GM23338 (cell line): ENCODE results near the gene MKLN1.
"Not testable (repeated sequence)": the region's sequence is repeated elsewhere in the genome, so short reads cannot be mapped to it uniquely, and the experiment has no call there.

Source experiments
- CREB1 ChIP-seq: fragments of 250-450 bp; sonication (Bioruptor Pico); IDR thresholded peaks from 2 replicates; pipeline ENCODE4 v1.5.0; 2020; ENCODE audit warnings: low read depth, mild to moderate bottlenecking, moderate library complexity
- CTCF ChIP-seq, 2 experiments: fragments of 200-600 bp in 1 of 2; sonication (generic) in 1 of 2; conservative IDR thresholded peaks; 2 replicates each; pipeline versions ENCODE4 v1.5.1 to v1.6.1; 2016 to 2017; ENCODE audit warnings: antibody characterized with exemption in 2 of 2, low read depth in 2 of 2, mild to moderate bottlenecking in 2 of 2, moderate library complexity in 1 of 2
- EZH2 ChIP-seq: fragments of 200-600 bp; sonication (generic); IDR thresholded peaks from one replicate; pipeline ENCODE4 v1.8.0; 2017; ENCODE audit warnings: antibody characterized with exemption, mild to moderate bottlenecking, low read depth; ENCODE audit not compliant: unreplicated experiment
- JUNB ChIP-seq: IDR thresholded peaks from one replicate; pipeline ENCODE4 v1.6.1; 2016; ENCODE audit warnings: antibody characterized with exemption; ENCODE audit not compliant: unreplicated experiment
- NANOG ChIP-seq: IDR thresholded peaks from 2 replicates; pipeline ENCODE4 v1.6.1; 2016; ENCODE audit warnings: antibody characterized with exemption, borderline replicate concordance
- POLR2AphosphoS5 ChIP-seq: IDR thresholded peaks from 2 replicates; pipeline ENCODE4 v1.6.1; 2016; ENCODE audit warnings: antibody characterized with exemption, low read depth
- ZNF114 ChIP-seq: fragments of 250-450 bp; sonication (Bioruptor Pico); IDR thresholded peaks from 2 replicates; pipeline ENCODE4 v1.5.0; 2020; ENCODE audit warnings: mild to moderate bottlenecking, moderate library complexity
- ZNF331 ChIP-seq: fragments of 250-450 bp; sonication (Bioruptor Pico); IDR thresholded peaks from 2 replicates; pipeline ENCODE4 v1.5.0; 2020; ENCODE audit warnings: low read depth, mild to moderate bottlenecking, moderate library complexity
- ZNF462 ChIP-seq: fragments of 250-450 bp; sonication (Bioruptor Pico); IDR thresholded peaks from 2 replicates; pipeline ENCODE4 v1.5.0; 2020; ENCODE audit warnings: mild to moderate bottlenecking, moderate library complexity
- TF ChIP-seq, protein P1 (sequence below): IDR thresholded peaks from one replicate; pipeline ENCODE4 v1.6.1; 2018; ENCODE audit warnings: antibody characterized with exemption; ENCODE audit not compliant: unreplicated experiment

DNA sequence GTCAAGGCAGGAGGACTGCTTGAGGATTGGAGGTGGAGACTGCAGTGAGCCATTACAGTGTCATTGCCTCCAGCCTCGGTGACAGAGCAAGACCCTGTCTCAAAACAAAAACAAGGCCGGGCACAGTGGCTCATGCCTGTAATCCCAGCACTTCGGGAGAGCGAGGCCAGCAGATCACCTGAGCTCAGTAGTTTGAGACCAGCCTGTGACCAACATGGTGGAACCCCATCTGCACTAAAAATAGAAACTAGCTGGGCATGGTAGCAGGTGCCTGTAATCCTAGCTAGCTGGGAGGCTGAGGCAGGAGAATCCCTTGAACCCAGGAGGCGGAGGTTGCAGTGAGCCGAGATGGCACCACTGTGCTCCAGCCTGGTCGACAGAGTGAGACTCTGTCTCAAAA lies 103.2 kb downstream of the MKLN1 start:
- TF ChIP-seq CTCF (conservative IDR thresholded peaks at IDR 0.05; ENCODE audit: low read depth in 2 of 2); ZNF331; EZH2; POLR2AphosphoS5; CREB1 (CRISPR knock-in tag); NANOG; JUNB; ZNF462 (CRISPR knock-in tag); ZNF114 (CRISPR knock-in tag): not testable (repeated sequence)
- TF ChIP-seq, protein P1, sequence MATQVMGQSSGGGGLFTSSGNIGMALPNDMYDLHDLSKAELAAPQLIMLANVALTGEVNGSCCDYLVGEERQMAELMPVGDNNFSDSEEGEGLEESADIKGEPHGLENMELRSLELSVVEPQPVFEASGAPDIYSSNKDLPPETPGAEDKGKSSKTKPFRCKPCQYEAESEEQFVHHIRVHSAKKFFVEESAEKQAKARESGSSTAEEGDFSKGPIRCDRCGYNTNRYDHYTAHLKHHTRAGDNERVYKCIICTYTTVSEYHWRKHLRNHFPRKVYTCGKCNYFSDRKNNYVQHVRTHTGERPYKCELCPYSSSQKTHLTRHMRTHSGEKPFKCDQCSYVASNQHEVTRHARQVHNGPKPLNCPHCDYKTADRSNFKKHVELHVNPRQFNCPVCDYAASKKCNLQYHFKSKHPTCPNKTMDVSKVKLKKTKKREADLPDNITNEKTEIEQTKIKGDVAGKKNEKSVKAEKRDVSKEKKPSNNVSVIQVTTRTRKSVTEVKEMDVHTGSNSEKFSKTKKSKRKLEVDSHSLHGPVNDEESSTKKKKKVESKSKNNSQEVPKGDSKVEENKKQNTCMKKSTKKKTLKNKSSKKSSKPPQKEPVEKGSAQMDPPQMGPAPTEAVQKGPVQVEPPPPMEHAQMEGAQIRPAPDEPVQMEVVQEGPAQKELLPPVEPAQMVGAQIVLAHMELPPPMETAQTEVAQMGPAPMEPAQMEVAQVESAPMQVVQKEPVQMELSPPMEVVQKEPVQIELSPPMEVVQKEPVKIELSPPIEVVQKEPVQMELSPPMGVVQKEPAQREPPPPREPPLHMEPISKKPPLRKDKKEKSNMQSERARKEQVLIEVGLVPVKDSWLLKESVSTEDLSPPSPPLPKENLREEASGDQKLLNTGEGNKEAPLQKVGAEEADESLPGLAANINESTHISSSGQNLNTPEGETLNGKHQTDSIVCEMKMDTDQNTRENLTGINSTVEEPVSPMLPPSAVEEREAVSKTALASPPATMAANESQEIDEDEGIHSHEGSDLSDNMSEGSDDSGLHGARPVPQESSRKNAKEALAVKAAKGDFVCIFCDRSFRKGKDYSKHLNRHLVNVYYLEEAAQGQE, result not testable (repeated sequence)
